Hematopoietic multipotent progenitor cell (in vitro differentiated cells): ENCODE results near the gene CTSV. TPM values are rescaled to one million over a fixed set of nuclear protein-coding genes. Genes with fewer than 3 reads are reported as not detected.
"Not testable (repeated sequence)": the region's sequence is repeated elsewhere in the genome, so short reads cannot be mapped to it uniquely, and the experiment has no call there.

Source experiments
- DNase-seq, 3 donors: peaks; one replicate each; pipeline ENCODE4 v3.0.0-alpha.2; 2011 to 2015; ENCODE audit warnings: low read depth in 2 of 3, low spot score in 2 of 3
- total RNA-seq: library from RNA; depleted of rRNA; stranded (reverse); fragments of >200 nt; gene quantifications from one replicate; pipeline ENCODE4 v1.2.3, GENCODE V29; 2012

CTSV gene
- total RNA-seq, 1 donor, result under 0.01 TPM

- no peak for DNase-seq
Measured at GRCh38 chr9:97045300-97045699, 6.4 kb upstream of the CTSV start.

GRCh38 chr9:97041898-97042297, 3.0 kb upstream of the CTSV start:
- DNase-seq, result no peak

- no peak for DNase-seq
Measured at GRCh38 chr9:97039514-97039860, 545 bp upstream of the CTSV start.

GRCh38 chr9:97023505-97023904, 15.4 kb downstream of the CTSV start:
- DNase-seq, result not testable (repeated sequence)

GRCh38 chr9:97013151-97014132, 25.5 kb downstream of the CTSV start:
- peak; percentile 31 to 83 (median 74) for DNase-seq

GRCh38 chr9:97012617-97013016, 26.3 kb downstream of the CTSV start:
- peak in 2 of 3 donors; percentile 3 to 33 for DNase-seq

GRCh38 chr9:97002195-97002594, 36.7 kb downstream of the CTSV start:
- DNase-seq, result not testable (repeated sequence)

GRCh38 chr9:97001338-97001737, 37.6 kb downstream of the CTSV start:
- DNase-seq, result not testable (repeated sequence)

- DNase-seq, result not testable (repeated sequence)
Measured at GRCh38 chr9:97000139-97000787, 38.7 kb downstream of the CTSV start.

GRCh38 chr9:96999733-97000132, 39.2 kb downstream of the CTSV start:
- not testable (repeated sequence) for DNase-seq

- DNase-seq, result not testable (repeated sequence)
Measured at GRCh38 chr9:96997009-96997701, 41.8 kb downstream of the CTSV start.

- not testable (repeated sequence) for DNase-seq
Measured at GRCh38 chr9:96994531-96995016, 44.4 kb downstream of the CTSV start.

GRCh38 chr9:96992303-96992702, 46.6 kb downstream of the CTSV start:
- not testable (repeated sequence) for DNase-seq

- not testable (repeated sequence) for DNase-seq
Measured at GRCh38 chr9:96989747-96990318, 49.1 kb downstream of the CTSV start.

- DNase-seq, result not testable (repeated sequence)
Measured at GRCh38 chr9:96984887-96985286, 54.1 kb downstream of the CTSV start.

- not testable (repeated sequence) for DNase-seq
Measured at GRCh38 chr9:96984139-96984538, 54.8 kb downstream of the CTSV start.

- DNase-seq, result not testable (repeated sequence)
Measured at GRCh38 chr9:96983496-96984122, 55.3 kb downstream of the CTSV start.
